Measurements from ENCODE around the gene MYO1H. TPM values are rescaled to one million over a fixed set of nuclear protein-coding genes. Genes with fewer than 3 reads are reported as not detected.
"Not testable (repeated sequence)": the region's sequence is repeated elsewhere in the genome, so short reads cannot be mapped to it uniquely, and the experiment has no call there.

Gene MYO1H
- total RNA-seq, 1 donor from 2014 or later: 0.16 TPM

- DNase-seq: no peak
Observed at GRCh38 chr12:109343677-109344076, 4.0 kb upstream of the MYO1H start.

DNA sequence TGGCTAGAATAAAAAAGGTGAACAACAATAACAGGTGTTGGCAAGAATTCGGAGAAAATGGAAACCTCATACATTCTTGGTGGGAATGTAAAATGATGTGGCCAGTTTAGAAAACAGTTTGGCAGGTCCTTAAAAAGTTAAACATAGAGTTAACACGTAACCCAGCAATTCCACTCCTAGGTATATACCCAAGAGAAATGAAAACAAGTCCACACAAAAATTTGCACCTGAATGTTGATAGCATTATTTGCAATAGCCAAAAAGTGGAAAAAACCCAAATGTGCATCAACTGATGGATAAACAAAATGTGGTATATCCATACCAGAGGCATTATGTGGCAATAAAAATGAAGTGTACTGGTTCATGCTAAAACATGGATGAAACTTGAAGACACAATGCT lies 2.3 kb upstream of the MYO1H start:
- no peak for DNase-seq

DNA sequence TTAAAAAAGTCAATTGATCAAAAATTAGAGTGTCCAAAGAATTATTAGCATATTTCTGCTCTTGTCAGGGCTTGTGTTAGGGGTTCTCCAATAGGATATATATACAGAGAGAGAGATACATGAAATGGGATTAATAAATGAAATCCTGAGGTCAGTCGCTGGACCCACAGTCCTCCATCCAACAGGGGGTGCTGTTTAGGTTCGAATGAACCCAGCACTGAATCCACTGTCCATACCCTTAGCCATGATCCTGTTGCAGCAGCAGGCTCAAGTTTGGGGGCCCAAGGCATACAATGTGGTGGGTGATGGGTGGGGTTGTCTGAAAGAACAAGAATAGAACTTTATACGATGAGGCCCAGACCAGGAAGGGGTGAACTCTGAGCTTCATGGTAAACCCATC lies 780 bp upstream of the MYO1H start:
- no peak for DNase-seq

GRCh38 chr12:109352184-109352583 lies 4.5 kb downstream of the MYO1H start:
- DNase-seq: no peak

DNA sequence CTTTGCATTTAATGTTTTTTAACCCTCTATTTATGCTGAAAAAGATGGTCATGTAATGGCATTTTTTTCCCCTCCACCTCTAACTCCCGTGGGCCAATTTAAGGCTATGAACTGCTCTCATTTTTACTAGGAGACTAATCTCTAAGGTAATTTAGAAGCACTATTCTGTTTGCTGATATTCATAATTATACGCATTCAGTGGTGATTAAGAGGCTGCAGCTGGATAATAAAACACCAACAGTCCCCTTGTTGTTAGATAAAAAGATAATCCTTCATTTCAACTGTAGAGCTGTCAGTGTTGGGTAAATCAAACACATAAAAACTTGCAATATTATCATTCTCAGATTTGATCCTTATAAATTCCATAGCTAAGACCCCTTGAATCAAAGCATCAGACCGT lies 8.9 kb downstream of the MYO1H start:
- no peak for DNase-seq

DNA sequence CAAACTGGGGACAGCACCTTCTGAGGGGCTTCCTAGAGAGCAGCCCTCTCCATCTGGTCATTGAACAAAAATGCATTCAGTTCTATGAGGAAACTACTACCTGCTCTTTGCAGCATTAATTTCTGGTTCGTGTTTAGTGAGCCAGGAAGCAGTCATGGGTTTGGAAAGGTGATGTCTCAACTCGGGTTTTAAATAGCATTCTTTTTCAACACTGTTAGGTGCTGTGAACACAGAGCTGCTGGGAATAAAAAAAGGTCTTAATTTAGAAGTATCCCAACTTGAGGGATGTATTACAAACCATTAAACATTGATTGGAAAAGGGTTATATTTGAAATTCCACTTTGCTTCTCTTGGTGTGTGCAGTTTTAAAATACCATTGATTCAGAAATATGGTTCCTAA lies 9.3 kb downstream of the MYO1H start:
- DNase-seq: no peak

- DNase-seq: no peak
Observed at GRCh38 chr12:109358154-109358869, 10.6 kb downstream of the MYO1H start.

- DNase-seq: no peak
Observed at GRCh38 chr12:109359131-109359690, 11.5 kb downstream of the MYO1H start.

GRCh38 chr12:109369831-109370230 lies 22.1 kb downstream of the MYO1H start:
- no peak for DNase-seq

- DNase-seq: no peak
Observed at GRCh38 chr12:109377139-109377685, 29.5 kb downstream of the MYO1H start.

DNA sequence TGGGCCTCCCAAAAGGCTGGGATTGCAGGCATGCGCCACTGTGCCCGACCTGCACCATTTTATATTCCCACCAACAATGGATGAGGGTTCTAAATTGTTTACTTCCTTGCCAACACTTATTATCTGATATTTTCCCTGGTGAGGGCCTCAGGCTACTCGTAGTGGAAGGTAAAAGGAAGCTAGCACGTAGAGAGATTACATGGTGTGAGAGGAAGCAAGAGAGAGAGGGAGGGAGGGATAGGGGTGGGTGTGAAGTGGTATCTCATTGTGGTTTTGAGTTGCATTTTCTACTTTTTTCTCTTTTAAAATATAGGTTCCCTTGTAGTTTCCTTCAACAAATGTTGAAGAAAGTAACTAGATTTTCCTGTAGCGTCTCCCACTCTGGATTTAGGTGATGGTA lies 30.9 kb downstream of the MYO1H start:
- DNase-seq: no peak

DNA sequence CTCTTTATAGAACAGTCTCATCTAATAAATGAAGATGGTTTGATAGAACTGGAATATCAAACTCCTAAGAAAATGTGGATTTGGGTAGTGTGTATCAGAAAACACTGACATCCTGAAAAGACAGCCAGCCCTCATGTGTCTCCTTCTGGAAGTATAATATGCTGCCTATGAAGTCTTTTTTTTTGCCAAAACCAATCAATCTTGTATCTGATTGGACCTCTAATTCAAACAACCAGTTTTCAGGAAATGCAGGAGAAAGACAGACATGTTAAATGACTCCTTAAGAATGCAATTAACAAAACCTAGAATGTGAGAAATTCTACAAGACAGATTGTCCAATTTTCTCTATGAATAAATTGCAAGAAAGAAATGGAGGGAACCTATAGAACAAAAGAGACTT lies 34.3 kb downstream of the MYO1H start:
- no peak for DNase-seq

- DNase-seq: no peak
Observed at GRCh38 chr12:109383240-109383639, 35.5 kb downstream of the MYO1H start.

DNA sequence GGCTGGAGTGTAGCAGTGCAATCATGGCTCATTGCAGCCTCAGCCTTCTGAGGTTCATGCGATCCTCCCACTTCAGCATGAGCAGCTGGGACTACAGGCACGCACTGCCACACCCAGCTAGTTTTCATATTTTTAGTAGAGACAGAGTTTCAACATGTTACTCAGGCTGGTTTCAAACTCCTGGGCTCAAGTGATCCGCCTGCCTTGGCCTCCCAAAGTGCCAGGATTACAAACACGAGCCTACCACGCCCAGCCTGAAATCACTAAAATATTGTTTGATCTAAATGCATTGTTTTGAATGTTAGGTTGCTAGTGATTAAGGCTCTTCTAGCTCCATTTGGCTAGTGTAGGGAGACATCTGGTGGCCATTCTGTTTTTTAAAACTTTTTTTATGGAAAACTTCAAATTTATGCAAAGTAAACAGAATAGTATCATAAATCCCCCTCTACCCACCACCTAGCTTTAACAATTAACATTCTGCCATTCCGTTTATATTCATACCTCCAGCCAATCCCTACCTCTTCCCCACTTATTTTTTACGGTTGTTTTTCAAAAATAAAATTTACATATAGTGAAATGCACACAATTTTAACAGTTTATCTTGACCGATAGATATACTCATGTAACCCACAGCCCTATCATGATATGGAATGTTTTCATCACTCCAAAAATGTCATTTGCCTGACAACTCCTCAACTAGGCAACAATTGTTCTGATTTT lies 37.8 kb downstream of the MYO1H start:
- no peak for DNase-seq

DNA sequence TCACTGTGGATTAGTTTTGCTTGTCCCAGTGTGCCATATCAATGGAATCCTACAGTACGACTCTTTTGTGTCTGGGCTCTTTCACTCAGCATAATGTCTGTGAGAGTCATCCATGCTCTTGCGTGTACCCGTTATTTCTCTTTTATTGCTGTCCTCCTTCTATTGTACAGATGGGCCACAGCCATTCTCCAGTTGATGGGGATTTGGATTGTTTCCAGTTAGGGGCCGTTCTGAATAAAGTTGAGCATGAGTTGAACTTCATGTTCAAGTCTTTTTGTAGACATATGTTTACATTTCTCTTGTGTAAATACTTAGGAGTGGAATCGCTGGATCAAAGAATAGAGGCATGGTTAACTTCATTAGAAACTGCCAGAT lies 38.3 kb downstream of the MYO1H start:
- DNase-seq: no peak

DNA sequence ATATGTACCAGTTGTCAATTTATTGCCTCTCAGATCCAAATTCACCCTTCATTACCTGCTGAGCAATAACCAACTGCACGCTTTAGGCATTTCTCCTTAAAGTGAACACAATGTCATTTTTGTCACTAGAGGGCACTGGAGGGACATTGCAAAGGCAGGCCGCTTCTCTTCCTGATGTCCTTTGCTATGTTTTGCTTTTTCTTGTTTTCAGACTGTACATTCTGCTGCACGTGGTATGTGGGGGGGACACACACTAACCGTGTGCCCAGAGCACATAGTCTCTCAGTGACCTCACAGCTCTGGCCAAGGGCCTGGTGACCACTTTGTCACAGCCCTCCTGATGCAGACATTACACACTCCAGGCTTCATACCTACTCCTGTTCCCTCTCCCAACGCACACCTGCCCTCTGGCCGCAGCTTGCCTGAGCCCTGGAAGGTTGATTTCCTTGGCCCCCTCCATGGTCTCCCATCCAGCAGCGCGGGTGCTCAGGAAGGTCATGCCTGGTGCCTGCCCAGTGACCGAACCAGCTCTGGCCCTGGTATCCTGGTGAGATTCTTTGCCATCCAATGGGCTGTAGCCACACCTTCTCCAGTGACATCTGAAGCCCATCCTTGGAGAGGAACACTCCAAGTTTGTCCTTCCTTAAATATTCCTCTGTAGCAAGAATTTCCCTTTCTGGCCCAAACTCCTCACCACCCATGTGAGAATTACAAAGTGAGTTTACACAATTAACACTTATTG lies 39.9 kb downstream of the MYO1H start:
- no peak for DNase-seq

- no peak for DNase-seq
Observed at GRCh38 chr12:109388167-109388563, 40.5 kb downstream of the MYO1H start.

GRCh38 chr12:109389146-109389545 lies 41.4 kb downstream of the MYO1H start:
- DNase-seq: no peak

DNA sequence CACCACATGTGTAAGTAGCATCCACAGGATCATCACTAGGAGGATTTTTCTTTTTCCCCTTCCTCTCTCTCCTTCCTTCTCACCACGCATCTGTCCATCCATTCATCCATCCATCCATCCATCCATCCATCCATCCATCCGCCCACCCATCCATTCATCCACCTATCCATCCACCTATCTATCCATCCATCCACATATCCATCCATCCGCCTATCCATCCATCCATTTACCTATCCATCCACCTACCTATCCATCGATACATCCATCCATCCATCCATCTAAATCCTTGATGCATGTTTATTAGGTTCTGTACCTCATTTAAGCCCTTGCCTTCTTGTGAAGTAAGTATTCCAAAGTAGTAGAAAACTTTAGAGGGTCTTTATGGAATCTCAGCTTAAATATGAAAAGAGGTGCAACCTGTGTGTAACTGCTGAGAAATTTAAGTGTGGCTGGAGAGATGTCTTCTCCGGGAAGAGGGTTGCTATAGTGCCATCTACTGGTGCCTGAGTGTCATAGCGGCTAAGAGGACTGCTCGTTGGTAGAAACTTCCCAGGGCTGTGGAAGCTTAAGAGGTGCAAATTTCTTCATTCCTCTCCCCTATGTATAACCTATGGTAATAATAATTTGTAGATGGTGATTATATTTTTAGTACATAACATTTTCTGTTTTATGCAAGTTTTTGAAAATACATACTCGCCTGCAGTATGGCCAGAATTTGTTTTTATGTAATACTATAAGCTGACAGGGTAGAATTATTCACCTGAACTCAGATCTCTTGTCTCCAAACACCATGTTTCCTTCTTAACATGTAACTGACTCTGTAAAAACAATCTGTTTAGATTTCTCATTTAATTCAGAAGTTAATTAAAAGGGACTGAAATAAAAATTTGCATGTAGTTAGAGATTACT lies 46.0 kb downstream of the MYO1H start:
- DNase-seq: no peak

GRCh38 chr12:109394891-109395290 lies 47.2 kb downstream of the MYO1H start:
- DNase-seq: no peak

GRCh38 chr12:109404841-109405240 lies 57.1 kb downstream of the MYO1H start:
- not testable (repeated sequence) for DNase-seq

DNA sequence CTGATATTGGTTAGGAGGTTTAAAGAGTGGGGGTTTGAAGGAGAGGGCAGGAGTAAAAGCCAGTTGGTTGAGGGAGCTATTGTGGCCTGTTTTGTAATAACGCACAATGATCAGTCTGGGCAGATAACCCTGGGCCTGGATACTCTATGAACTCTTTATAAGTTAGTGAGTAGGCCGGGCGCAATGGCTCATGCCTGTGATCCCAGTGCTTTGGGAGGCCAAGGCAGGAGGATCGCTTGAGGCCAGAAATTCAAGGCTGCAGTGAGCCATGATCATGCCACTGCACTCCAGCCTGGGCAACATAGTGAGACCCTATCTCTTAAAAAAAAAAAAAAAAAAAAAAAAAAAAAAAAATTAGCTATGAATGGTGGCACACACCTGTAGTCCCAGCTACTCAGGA lies 58.4 kb downstream of the MYO1H start:
- DNase-seq: not testable (repeated sequence)

All from occipital lobe (tissue), 2 donors.